ENCODE data around the gene CFAP157. TPM values are rescaled to one million over a fixed set of nuclear protein-coding genes. Genes with fewer than 3 reads are reported as not detected.
"Not testable (repeated sequence)": the region's sequence is repeated elsewhere in the genome, so short reads cannot be mapped to it uniquely, and the experiment has no call there.

The CFAP157 gene
- total RNA-seq, 4 donors from 2014 or later: 0.24 to 0.57 TPM; not detected in 2

DNA sequence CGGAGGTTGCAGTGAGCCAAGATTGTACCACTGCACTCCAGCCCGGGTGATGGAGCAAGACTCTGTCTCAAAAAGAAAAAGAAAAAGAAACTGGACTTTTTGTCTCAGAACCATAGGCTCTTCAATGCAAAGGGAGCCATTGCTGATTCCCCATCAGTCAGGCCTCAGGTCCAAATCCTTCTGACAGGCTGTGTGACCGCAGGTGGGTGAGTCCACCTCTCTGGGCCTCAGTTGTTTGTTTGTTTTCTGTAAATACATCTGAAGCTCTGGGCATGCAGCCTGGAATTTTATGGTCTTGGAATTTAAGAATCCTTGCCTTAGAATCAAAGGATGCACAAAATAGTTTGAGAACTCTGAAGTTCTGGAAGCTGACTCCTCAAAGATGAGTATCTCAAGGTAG lies 49.4 kb downstream of the CFAP157 start:
- DNase-seq (ENCODE audit: low spot score in 2 of 2): no peak
- TF ChIP-seq, protein P1, sequence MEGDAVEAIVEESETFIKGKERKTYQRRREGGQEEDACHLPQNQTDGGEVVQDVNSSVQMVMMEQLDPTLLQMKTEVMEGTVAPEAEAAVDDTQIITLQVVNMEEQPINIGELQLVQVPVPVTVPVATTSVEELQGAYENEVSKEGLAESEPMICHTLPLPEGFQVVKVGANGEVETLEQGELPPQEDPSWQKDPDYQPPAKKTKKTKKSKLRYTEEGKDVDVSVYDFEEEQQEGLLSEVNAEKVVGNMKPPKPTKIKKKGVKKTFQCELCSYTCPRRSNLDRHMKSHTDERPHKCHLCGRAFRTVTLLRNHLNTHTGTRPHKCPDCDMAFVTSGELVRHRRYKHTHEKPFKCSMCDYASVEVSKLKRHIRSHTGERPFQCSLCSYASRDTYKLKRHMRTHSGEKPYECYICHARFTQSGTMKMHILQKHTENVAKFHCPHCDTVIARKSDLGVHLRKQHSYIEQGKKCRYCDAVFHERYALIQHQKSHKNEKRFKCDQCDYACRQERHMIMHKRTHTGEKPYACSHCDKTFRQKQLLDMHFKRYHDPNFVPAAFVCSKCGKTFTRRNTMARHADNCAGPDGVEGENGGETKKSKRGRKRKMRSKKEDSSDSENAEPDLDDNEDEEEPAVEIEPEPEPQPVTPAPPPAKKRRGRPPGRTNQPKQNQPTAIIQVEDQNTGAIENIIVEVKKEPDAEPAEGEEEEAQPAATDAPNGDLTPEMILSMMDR (IDR thresholded peaks at IDR 0.05): no peak
- no peak for TF ChIP-seq POLR2A (IDR thresholded peaks at IDR 0.05)
- TF ChIP-seq POLR2AphosphoS5 (IDR thresholded peaks at IDR 0.05): no peak
- no peak for TF ChIP-seq EP300 (IDR thresholded peaks at IDR 0.05)
- WGBS: 94% methylated on average over 3 of the region's 3 CpGs
- Histone ChIP-seq H3K27me3 (peaks cover 34% of the 10 kb centered on the region), H3K4me1 (peaks cover 17% of the 10 kb centered on the region), H3K36me3 (no peaks in the 10 kb centered on the region), H3K9me3 (no peaks in the 10 kb centered on the region), H3K27ac (no peak overlapping the region), H3K4me3 (no peak overlapping the region)

DNA sequence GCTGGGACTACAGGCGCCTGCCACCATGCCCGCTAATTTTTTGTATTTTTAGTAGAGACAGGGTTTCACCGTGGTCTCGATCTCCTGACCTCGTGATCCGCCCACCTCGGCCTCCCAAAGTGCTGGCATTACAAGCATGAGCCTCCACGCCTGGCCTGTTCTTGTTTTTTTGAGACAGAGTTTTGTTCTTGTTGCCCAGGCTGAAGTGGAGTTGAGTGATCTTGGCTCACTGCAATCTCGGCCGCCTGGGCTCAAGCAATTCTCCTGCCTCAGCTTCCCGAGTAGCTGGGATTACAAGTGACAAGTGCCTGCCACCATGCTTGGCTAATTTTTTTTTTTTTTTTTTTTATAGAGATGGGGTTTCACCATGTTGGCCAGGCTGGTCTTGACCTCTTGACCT lies 50.0 kb downstream of the CFAP157 start:
- 83% methylated on average over 11 of the region's 11 CpGs for WGBS
- not testable (repeated sequence) for H3K27ac ChIP-seq; DNase-seq (ENCODE audit: low spot score in 2 of 2); H3K36me3 ChIP-seq; H3K4me3 ChIP-seq; H3K9me3 ChIP-seq
- peaks cover 34% of the 10 kb centered on the region for H3K27me3 ChIP-seq
- H3K4me1 ChIP-seq: peaks cover 23% of the 10 kb centered on the region

DNA sequence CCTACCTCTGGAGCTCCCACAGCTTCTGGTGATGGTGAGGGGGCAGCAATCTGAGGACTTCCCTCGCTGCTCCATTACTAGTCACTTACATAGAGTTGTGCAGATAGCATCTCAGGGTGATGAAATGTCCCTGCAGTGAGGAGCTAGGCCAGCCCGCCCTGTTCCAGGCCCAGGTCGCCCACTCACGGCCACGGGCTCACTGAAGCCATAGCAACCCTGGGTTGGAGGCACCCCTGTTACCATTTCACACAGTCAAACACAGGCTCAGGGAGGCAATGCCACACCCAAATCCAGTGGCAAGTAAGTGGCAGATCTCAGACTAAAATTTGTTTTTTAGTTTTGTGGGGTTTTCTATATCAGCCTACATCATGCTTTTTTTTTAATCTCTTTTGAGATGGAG lies 52.1 kb downstream of the CFAP157 start:
- Histone ChIP-seq H3K27ac (no peak overlapping the region), H3K4me3 (no peak overlapping the region), H3K27me3 (peaks cover 25% of the 10 kb centered on the region), H3K4me1 (peaks cover 32% of the 10 kb centered on the region), H3K9me3 (no peaks in the 10 kb centered on the region), H3K36me3 (no peaks in the 10 kb centered on the region)
- no peak for TF ChIP-seq EP300 (IDR thresholded peaks at IDR 0.05)
- TF ChIP-seq POLR2AphosphoS5 (IDR thresholded peaks at IDR 0.05): no peak
- TF ChIP-seq POLR2A (IDR thresholded peaks at IDR 0.05): no peak
- WGBS: 76% methylated on average over 5 of the region's 5 CpGs
- no peak for DNase-seq (ENCODE audit: low spot score in 2 of 2)

DNA sequence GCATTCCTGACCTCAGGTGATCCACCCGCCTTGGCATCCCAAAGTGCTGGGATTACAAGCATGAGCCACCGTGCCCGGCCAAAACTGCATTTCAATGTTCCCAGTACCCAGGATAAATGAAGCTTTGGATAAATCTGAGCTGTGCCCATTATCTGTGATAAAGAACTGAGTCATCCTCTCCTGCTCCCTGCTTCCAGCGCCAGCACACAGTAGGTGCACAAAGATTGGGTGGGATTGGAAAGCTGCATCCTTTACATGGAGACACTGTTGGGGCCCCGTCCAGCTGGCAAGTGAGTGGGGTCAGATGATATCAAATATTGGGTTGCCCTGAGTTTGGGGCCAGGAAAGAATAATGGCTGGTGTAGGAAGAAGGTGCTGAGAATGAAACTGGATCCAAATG lies 54.3 kb downstream of the CFAP157 start:
- no peaks in the 10 kb centered on the region for H3K36me3 ChIP-seq
- peaks cover 3% of the 10 kb centered on the region for H3K27me3 ChIP-seq
- no peaks in the 10 kb centered on the region for H3K9me3 ChIP-seq
- H3K4me3 ChIP-seq: no peak overlapping the region
- 86% methylated on average over 5 of the region's 5 CpGs for WGBS
- peaks cover 20% of the 10 kb centered on the region for H3K4me1 ChIP-seq
- TF ChIP-seq POLR2AphosphoS5 (IDR thresholded peaks at IDR 0.05): no peak
- TF ChIP-seq, protein P1 (IDR thresholded peaks at IDR 0.05): no peak
- no peak for TF ChIP-seq EP300 (IDR thresholded peaks at IDR 0.05)
- TF ChIP-seq POLR2A (IDR thresholded peaks at IDR 0.05): no peak
- no peak overlapping the region for H3K27ac ChIP-seq
- DNase-seq (ENCODE audit: low spot score in 2 of 2): no peak

DNA sequence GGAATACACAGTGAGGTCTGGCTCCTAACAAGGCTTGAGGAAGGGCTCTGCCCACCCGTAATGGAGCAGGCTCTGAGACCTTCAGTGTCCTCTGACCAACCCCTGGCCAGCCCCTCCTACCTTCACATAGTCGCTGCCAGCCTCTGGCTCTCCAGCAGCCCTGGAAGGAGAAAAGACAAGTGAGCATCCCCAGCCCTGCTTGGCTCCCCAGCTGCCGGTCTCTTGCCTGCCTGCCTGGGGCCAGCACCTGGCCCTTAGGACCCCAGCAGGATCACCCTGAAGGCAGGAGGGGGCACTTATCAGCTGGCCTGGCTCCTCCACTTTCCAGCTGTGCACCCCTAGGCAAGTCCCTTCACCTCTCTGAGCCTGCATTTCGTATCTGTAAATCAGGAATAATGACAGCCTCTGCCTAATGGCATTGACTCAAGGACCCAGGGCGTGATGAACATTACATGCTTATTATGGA lies 54.7 kb downstream of the CFAP157 start:
- Histone ChIP-seq H3K4me1 (peaks cover 20% of the 10 kb centered on the region), H3K4me3 (no peak overlapping the region), H3K27ac (peak overlapping the region; percentile 66), H3K27me3 (no peaks in the 10 kb centered on the region), H3K9me3 (no peaks in the 10 kb centered on the region), H3K36me3 (no peaks in the 10 kb centered on the region)
- WGBS: 53% methylated on average over 4 of the region's 5 CpGs
- TF ChIP-seq, protein P1 (IDR thresholded peaks at IDR 0.05): no peak
- TF ChIP-seq POLR2AphosphoS5 (IDR thresholded peaks at IDR 0.05): no peak
- no peak for TF ChIP-seq EP300 (IDR thresholded peaks at IDR 0.05)
- no peak for TF ChIP-seq POLR2A (IDR thresholded peaks at IDR 0.05)
- no peak for DNase-seq (ENCODE audit: low spot score in 2 of 2)

DNA sequence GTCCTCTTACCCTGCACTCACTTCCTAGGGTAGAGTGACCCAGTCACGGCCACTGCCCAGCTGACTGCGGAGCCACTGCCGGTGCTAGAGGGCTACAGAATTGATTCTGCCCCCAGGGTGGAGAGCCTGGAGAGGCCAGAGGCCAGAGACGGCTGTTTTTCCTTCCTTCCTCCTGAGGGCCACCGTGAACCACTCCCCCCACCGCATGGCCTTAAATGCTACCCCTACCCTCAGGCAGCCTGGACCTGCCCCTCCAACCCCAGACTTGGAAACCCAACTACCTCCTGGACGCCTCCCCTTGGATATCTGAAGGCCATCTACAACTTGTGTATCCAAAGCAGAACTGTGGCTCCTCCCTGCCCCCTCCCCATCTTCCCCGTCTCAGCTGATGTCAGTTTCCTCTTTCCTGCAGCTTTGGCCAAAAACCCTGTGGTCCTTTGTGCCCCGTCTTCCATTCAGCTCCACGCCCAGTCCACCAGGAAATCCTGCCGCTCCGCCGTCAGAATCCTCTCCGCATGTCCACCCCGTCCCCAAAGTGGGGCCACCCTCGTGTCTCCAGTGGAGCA lies 55.4 kb downstream of the CFAP157 start:
- Histone ChIP-seq H3K36me3 (no peaks in the 10 kb centered on the region), H3K9me3 (no peaks in the 10 kb centered on the region), H3K4me1 (peaks cover 21% of the 10 kb centered on the region), H3K27me3 (no peaks in the 10 kb centered on the region), H3K27ac (peak overlapping the region; percentile 66), H3K4me3 (no peak overlapping the region)
- no peak for TF ChIP-seq EP300 (IDR thresholded peaks at IDR 0.05)
- no peak for TF ChIP-seq POLR2AphosphoS5 (IDR thresholded peaks at IDR 0.05)
- no peak for TF ChIP-seq POLR2A (IDR thresholded peaks at IDR 0.05)
- TF ChIP-seq, protein P1 (IDR thresholded peaks at IDR 0.05): no peak
- 53% methylated on average over 16 of the region's 16 CpGs for WGBS
- DNase-seq (ENCODE audit: low spot score in 2 of 2): no peak

Data from suprapubic skin (tissue), 4 donors.